WTC11 (cell line): ENCODE measurements around the gene C9orf57. TPM values are rescaled to one million over a fixed set of nuclear protein-coding genes. Genes with fewer than 3 reads are reported as not detected.

Experiments used
- ATAC-seq: fragments of 200-7000 bp; cut with Tn5 transposase; 2 replicates; pipeline ENCODE4 v1.10.0; 2021; ENCODE audit warnings: mild to moderate bottlenecking, moderate library complexity
- CTCF ChIA-PET: fragments of 300-600 bp; sonication (Branson Sonifier 250); formaldehyde crosslinking; loops from one replicate; lab custom pipeline; 2021; ENCODE audit warnings: antibody characterized with exemption; lab: Charles Lee
- POLR2A ChIA-PET: fragments of 350-600 bp; sonication (Branson Sonifier 250); formaldehyde crosslinking; loops from one replicate; lab custom pipeline; 2021; ENCODE audit warnings: antibody characterized with exemption; lab: Charles Lee
- DNase-seq: peaks from one replicate; pipeline ENCODE4 v3.0.0; 2021; ENCODE audit warnings: low spot score
- H3K27ac Mint-ChIP-seq: 2 replicates; pipeline ENCODE4 v1.8.0; 2021; ENCODE audit warnings: mixed read lengths
- H3K27me3 Mint-ChIP-seq: 2 replicates; pipeline ENCODE4 v1.8.0; 2021; ENCODE audit warnings: low read depth, mild to moderate bottlenecking, moderate library complexity, mixed read lengths
- H3K36me3 Mint-ChIP-seq: 2 replicates; pipeline ENCODE4 v1.8.0; 2021; ENCODE audit warnings: mixed read lengths
- H3K4me1 Mint-ChIP-seq: 2 replicates; pipeline ENCODE4 v1.8.0; 2022; ENCODE audit warnings: mixed read lengths
- H3K4me3 Mint-ChIP-seq: 2 replicates; pipeline ENCODE4 v1.8.0; 2021; ENCODE audit warnings: mild to moderate bottlenecking, moderate library complexity, mixed read lengths
- H3K9me3 Mint-ChIP-seq: 2 replicates; pipeline ENCODE4 v1.8.0; 2021; ENCODE audit warnings: mixed read lengths
- FOXJ3 ChIP-seq: sonication (generic); formaldehyde crosslinking; IDR thresholded peaks from 2 replicates; pipeline ENCODE4 v1.9.0; 2021; ENCODE audit warnings: missing genetic modification reagents, mild to moderate bottlenecking, borderline replicate concordance
- GABPB1 ChIP-seq: sonication (generic); formaldehyde crosslinking; IDR thresholded peaks from 2 replicates; pipeline ENCODE4 v1.8.1; 2023; ENCODE audit warnings: mild to moderate bottlenecking, missing genetic modification reagents
- GRHL2 ChIP-seq: fragments of 250-450 bp; sonication (Bioruptor Pico); IDR thresholded peaks from 2 replicates; pipeline ENCODE4 v1.8.0; 2022; ENCODE audit warnings: mild to moderate bottlenecking, moderate library complexity; ENCODE audit not compliant: insufficient replicate concordance, severe bottlenecking
- JUN ChIP-seq: sonication (generic); formaldehyde crosslinking; IDR thresholded peaks from 2 replicates; pipeline ENCODE4 v1.8.0; 2023; ENCODE audit warnings: mild to moderate bottlenecking, missing genetic modification reagents
- MYBL2 ChIP-seq: sonication (generic); formaldehyde crosslinking; IDR thresholded peaks from 2 replicates; pipeline ENCODE4 v1.8.1; 2023; ENCODE audit warnings: mild to moderate bottlenecking, moderate library complexity, missing genetic modification reagents
- NR3C1 ChIP-seq: sonication (generic); formaldehyde crosslinking; conservative IDR thresholded peaks from 2 replicates; pipeline ENCODE4 v1.8.1; 2023; ENCODE audit warnings: low read depth, mild to moderate bottlenecking, missing genetic modification reagents
- OVOL2 ChIP-seq: fragments of 250-450 bp; sonication (Bioruptor Pico); IDR thresholded peaks from 2 replicates; pipeline ENCODE4 v1.9.0; 2021; ENCODE audit warnings: mild to moderate bottlenecking, borderline replicate concordance
- PRRX2 ChIP-seq: fragments of 250-450 bp; sonication (Bioruptor Pico); IDR thresholded peaks from 2 replicates; pipeline ENCODE4 v1.8.0; 2021; ENCODE audit warnings: mild to moderate bottlenecking
- RELA ChIP-seq: sonication (generic); formaldehyde crosslinking; IDR thresholded peaks from 2 replicates; pipeline ENCODE4 v1.8.1; 2022; ENCODE audit warnings: missing genetic modification reagents, mild to moderate bottlenecking, borderline replicate concordance
- SMAD4 ChIP-seq: sonication (generic); formaldehyde crosslinking; IDR thresholded peaks from 2 replicates; pipeline ENCODE4 v1.8.0; 2022; ENCODE audit warnings: mild to moderate bottlenecking, missing genetic modification reagents
- TCF7 ChIP-seq: sonication (generic); formaldehyde crosslinking; IDR thresholded peaks from 2 replicates; pipeline ENCODE4 v1.8.0; 2022; ENCODE audit warnings: mild to moderate bottlenecking, low read depth, missing genetic modification reagents, moderate library complexity
- TEAD1 ChIP-seq: sonication (generic); formaldehyde crosslinking; IDR thresholded peaks from 2 replicates; pipeline ENCODE4 v1.8.0; 2022; ENCODE audit warnings: mild to moderate bottlenecking, missing genetic modification reagents
- ZBTB21 ChIP-seq: sonication (generic); formaldehyde crosslinking; IDR thresholded peaks from 2 replicates; pipeline ENCODE4 v1.8.1; 2023; ENCODE audit warnings: mild to moderate bottlenecking, missing genetic modification reagents, borderline replicate concordance
- ZNF138 ChIP-seq: sonication (generic); formaldehyde crosslinking; conservative IDR thresholded peaks from 2 replicates; pipeline ENCODE4 v1.8.1; 2022; ENCODE audit warnings: mild to moderate bottlenecking, moderate library complexity, missing genetic modification reagents
- ZNF219 ChIP-seq: sonication (generic); formaldehyde crosslinking; IDR thresholded peaks from 2 replicates; pipeline ENCODE4 v1.8.0; 2023; ENCODE audit warnings: missing genetic modification reagents, mild to moderate bottlenecking, borderline replicate concordance
- ZNF232 ChIP-seq: sonication (generic); formaldehyde crosslinking; IDR thresholded peaks from 2 replicates; pipeline ENCODE4 v1.8.0; 2022; ENCODE audit warnings: mild to moderate bottlenecking, missing genetic modification reagents
- ZNF671 ChIP-seq: fragments of 250-450 bp; sonication (Bioruptor Pico); IDR thresholded peaks from 2 replicates; pipeline ENCODE4 v1.8.0; 2021; ENCODE audit warnings: mild to moderate bottlenecking
- total RNA-seq: library from RNA; stranded (reverse); gene quantifications from 3 replicates; pipeline ENCODE4 v1.2.3, GENCODE V29; 2021
- TF ChIP-seq, protein P1 (sequence below): sonication (generic); formaldehyde crosslinking; IDR thresholded peaks from 2 replicates; pipeline ENCODE4 v1.8.0; 2022; ENCODE audit warnings: missing genetic modification reagents
- TF ChIP-seq, protein P2 (sequence below): sonication (generic); formaldehyde crosslinking; conservative IDR thresholded peaks from 2 replicates; pipeline ENCODE4 v1.8.1; 2022; ENCODE audit warnings: mild to moderate bottlenecking, missing genetic modification reagents
- TF ChIP-seq, protein P3 (sequence below): sonication (generic); formaldehyde crosslinking; IDR thresholded peaks from 2 replicates; pipeline ENCODE4 v1.8.0; 2022; ENCODE audit warnings: mild to moderate bottlenecking, missing genetic modification reagents
- TF ChIP-seq, protein P4 (sequence below): fragments of 250-450 bp; sonication (Bioruptor Pico); IDR thresholded peaks from 2 replicates; pipeline ENCODE4 v1.9.0; 2021; ENCODE audit warnings: moderate library complexity, mild to moderate bottlenecking, inconsistent platforms, borderline replicate concordance
- TF ChIP-seq, protein P5 (sequence below): sonication (generic); formaldehyde crosslinking; IDR thresholded peaks from 2 replicates; pipeline ENCODE4 v1.8.1; 2022; ENCODE audit warnings: mild to moderate bottlenecking, moderate library complexity, missing genetic modification reagents
- TF ChIP-seq, protein P6 (sequence below): sonication (generic); formaldehyde crosslinking; IDR thresholded peaks from 2 replicates; pipeline ENCODE4 v1.8.1; 2023; ENCODE audit warnings: mild to moderate bottlenecking, missing genetic modification reagents
- TF ChIP-seq, protein P7 (sequence below): fragments of 250-450 bp; sonication (Bioruptor Pico); IDR thresholded peaks from 2 replicates; pipeline ENCODE4 v1.9.0; 2021; ENCODE audit warnings: mild to moderate bottlenecking

The C9orf57 gene
- total RNA-seq, 1 experiment from 2014 or later = not detected

DNA sequence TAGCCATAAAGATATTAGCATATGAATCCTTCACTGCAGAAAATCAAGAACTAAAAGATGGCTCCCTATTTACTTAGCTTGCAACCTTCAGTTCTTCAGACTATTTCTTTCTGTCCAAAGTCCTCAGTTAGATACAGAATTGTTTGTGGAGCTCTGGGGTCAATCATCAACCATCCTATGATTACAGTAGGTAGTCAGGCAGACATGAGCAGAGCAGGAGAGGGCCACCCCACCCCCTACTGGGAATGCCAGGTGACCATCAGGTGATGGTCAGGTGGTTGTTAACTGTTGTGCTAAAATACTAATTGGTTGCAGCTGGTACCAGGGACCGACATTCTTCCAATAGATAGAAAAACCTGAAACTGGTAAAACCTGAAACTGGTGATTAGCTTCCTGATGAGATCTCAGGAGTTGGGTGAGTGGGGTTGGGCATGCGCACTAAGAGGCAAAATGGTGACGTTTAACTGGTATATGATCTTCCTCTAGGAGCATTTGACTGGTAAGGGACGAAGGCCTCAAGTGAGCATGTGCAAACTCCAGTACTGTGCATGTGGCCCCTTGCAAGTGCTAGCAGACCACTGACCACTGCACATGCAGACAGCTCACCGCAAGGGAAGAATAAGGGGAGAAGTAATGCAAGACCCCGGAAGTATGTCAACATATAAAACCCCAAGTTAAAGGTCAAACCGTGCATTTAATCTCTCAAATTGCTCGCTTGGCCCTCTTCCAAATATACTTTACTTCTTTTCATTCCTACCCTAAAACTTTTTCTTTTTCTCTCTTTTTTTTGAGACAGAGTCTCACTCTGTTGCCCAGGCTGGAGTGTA, 13.6 kb downstream of the C9orf57 start:
- no peak overlapping the region for H3K4me3 Mint-ChIP-seq
- H3K36me3 Mint-ChIP-seq = no peaks in the 10 kb centered on the region
- CTCF ChIA-PET = interaction anchor here (1.8 kb wide), 1 partner anchor 21 kb away, joined by 5 read pairs; no protein-coding TSS in a partner anchor
- DNase-seq = no peak
- no peaks in the 10 kb centered on the region for H3K9me3 Mint-ChIP-seq
- no peak for ATAC-seq
- no peak overlapping the region for H3K27ac Mint-ChIP-seq
- no peaks in the 10 kb centered on the region; the same call in 1 of the 2 replicates for H3K27me3 Mint-ChIP-seq
- H3K4me1 Mint-ChIP-seq = no peaks in the 10 kb centered on the region
- POLR2A ChIA-PET = no interaction called here
- TF ChIP-seq GRHL2 (no peak), PRRX2 (no peak), MYBL2 (CRISPR knock-in tag) (no peak), TCF7 (CRISPR knock-in tag) (no peak), ZBTB21 (CRISPR knock-in tag) (no peak), FOXJ3 (CRISPR knock-in tag) (no peak), ZNF671 (no peak), OVOL2 (no peak), ZNF138 (CRISPR knock-in tag) (no peak), ZNF219 (CRISPR knock-in tag) (no peak), TEAD1 (no peak), RELA (CRISPR knock-in tag) (no peak), JUN (CRISPR knock-in tag) (no peak)
- TF ChIP-seq, protein P1, sequence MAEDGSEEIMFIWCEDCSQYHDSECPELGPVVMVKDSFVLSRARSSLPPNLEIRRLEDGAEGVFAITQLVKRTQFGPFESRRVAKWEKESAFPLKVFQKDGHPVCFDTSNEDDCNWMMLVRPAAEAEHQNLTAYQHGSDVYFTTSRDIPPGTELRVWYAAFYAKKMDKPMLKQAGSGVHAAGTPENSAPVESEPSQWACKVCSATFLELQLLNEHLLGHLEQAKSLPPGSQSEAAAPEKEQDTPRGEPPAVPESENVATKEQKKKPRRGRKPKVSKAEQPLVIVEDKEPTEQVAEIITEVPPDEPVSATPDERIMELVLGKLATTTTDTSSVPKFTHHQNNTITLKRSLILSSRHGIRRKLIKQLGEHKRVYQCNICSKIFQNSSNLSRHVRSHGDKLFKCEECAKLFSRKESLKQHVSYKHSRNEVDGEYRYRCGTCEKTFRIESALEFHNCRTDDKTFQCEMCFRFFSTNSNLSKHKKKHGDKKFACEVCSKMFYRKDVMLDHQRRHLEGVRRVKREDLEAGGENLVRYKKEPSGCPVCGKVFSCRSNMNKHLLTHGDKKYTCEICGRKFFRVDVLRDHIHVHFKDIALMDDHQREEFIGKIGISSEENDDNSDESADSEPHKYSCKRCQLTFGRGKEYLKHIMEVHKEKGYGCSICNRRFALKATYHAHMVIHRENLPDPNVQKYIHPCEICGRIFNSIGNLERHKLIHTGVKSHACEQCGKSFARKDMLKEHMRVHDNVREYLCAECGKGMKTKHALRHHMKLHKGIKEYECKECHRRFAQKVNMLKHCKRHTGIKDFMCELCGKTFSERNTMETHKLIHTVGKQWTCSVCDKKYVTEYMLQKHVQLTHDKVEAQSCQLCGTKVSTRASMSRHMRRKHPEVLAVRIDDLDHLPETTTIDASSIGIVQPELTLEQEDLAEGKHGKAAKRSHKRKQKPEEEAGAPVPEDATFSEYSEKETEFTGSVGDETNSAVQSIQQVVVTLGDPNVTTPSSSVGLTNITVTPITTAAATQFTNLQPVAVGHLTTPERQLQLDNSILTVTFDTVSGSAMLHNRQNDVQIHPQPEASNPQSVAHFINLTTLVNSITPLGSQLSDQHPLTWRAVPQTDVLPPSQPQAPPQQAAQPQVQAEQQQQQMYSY (CRISPR knock-in tag) = no peak
- TF ChIP-seq, protein P2, sequence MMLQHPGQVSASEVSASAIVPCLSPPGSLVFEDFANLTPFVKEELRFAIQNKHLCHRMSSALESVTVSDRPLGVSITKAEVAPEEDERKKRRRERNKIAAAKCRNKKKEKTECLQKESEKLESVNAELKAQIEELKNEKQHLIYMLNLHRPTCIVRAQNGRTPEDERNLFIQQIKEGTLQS (CRISPR knock-in tag) = no peak
- TF ChIP-seq, protein P3, sequence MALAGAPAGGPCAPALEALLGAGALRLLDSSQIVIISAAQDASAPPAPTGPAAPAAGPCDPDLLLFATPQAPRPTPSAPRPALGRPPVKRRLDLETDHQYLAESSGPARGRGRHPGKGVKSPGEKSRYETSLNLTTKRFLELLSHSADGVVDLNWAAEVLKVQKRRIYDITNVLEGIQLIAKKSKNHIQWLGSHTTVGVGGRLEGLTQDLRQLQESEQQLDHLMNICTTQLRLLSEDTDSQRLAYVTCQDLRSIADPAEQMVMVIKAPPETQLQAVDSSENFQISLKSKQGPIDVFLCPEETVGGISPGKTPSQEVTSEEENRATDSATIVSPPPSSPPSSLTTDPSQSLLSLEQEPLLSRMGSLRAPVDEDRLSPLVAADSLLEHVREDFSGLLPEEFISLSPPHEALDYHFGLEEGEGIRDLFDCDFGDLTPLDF = no peak
- TF ChIP-seq, protein P4, sequence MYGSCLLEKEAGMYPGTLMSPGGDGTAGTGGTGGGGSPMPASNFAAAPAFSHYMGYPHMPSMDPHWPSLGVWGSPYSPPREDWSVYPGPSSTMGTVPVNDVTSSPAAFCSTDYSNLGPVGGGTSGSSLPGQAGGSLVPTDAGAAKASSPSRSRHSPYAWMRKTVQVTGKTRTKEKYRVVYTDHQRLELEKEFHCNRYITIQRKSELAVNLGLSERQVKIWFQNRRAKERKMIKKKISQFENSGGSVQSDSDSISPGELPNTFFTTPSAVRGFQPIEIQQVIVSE = no peak

DNA sequence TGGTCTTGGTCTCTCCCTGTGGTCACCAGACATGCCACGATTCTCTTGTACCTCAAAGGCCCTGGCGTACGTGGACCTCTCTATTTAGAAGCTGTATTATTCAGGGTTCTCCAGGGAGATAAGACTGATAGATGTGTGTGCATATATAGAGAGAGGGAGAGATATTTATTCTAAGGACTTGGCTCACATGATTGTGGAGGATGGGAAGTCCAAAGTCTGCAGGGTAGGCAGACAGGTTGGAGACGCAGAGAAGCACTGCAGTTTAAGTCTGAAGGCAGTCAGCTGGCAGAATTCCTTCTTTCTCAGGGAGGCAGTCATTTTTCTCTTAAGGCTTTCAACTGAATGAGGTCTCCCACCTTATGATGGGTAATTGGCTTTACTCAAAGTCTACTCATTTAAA, 16.3 kb downstream of the C9orf57 start:
- H3K27me3 Mint-ChIP-seq = no peaks in the 10 kb centered on the region; the same call in 1 of the 2 replicates
- TF ChIP-seq, protein P5, sequence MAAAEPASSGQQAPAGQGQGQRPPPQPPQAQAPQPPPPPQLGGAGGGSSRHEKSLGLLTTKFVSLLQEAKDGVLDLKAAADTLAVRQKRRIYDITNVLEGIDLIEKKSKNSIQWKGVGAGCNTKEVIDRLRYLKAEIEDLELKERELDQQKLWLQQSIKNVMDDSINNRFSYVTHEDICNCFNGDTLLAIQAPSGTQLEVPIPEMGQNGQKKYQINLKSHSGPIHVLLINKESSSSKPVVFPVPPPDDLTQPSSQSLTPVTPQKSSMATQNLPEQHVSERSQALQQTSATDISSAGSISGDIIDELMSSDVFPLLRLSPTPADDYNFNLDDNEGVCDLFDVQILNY (CRISPR knock-in tag) = no peak
- TF ChIP-seq, protein P6, sequence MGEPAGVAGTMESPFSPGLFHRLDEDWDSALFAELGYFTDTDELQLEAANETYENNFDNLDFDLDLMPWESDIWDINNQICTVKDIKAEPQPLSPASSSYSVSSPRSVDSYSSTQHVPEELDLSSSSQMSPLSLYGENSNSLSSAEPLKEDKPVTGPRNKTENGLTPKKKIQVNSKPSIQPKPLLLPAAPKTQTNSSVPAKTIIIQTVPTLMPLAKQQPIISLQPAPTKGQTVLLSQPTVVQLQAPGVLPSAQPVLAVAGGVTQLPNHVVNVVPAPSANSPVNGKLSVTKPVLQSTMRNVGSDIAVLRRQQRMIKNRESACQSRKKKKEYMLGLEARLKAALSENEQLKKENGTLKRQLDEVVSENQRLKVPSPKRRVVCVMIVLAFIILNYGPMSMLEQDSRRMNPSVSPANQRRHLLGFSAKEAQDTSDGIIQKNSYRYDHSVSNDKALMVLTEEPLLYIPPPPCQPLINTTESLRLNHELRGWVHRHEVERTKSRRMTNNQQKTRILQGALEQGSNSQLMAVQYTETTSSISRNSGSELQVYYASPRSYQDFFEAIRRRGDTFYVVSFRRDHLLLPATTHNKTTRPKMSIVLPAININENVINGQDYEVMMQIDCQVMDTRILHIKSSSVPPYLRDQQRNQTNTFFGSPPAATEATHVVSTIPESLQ = no peak
- TF ChIP-seq, protein P7, sequence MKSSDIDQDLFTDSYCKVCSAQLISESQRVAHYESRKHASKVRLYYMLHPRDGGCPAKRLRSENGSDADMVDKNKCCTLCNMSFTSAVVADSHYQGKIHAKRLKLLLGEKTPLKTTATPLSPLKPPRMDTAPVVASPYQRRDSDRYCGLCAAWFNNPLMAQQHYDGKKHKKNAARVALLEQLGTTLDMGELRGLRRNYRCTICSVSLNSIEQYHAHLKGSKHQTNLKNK (CRISPR knock-in tag) = no peak
- TF ChIP-seq SMAD4 (CRISPR knock-in tag) = no peak
- no peak for TF ChIP-seq GABPB1 (CRISPR knock-in tag)
- TF ChIP-seq OVOL2 = no peak
- TF ChIP-seq ZNF219 (CRISPR knock-in tag) = no peak
- TF ChIP-seq ZNF232 (CRISPR knock-in tag) = no peak
- TF ChIP-seq NR3C1 (CRISPR knock-in tag) = no peak
- TF ChIP-seq, all 79 proteins: peak for 0
- no peak overlapping the region for H3K27ac Mint-ChIP-seq
- H3K9me3 Mint-ChIP-seq = no peaks in the 10 kb centered on the region
- no peak for ATAC-seq
- no peaks in the 10 kb centered on the region for H3K36me3 Mint-ChIP-seq
- H3K4me3 Mint-ChIP-seq = no peak overlapping the region
- DNase-seq = no peak
- POLR2A ChIA-PET = interaction anchor here (0.6 kb wide), 1 partner anchor 1867 kb away, joined by 4 read pairs; no protein-coding TSS in a partner anchor
- CTCF ChIA-PET = no interaction called here
- H3K4me1 Mint-ChIP-seq = peaks cover 2% of the 10 kb centered on the region; the same call in 1 of the 2 replicates
